Memory B cell (primary cell): Measurements from ENCODE around the gene RPL36A.

ENCODE experiments used
- ATAC-seq: fragments of 150-1000 bp; cut with Tn5 transposase; 2 replicates; pipeline ENCODE4 v1.10.0; 2021; ENCODE audit warnings: low read depth, mild to moderate bottlenecking, moderate library complexity
- DNase-seq, 2 donors: peaks; one replicate each; pipeline ENCODE4 v3.0.0; 2022; ENCODE audit warnings: low spot score in 2 of 2
- H3K27ac Mint-ChIP-seq: one replicate; pipeline ENCODE4 v1.8.0; 2022; ENCODE audit warnings: mild to moderate bottlenecking, moderate library complexity, mixed read lengths
- H3K27me3 Mint-ChIP-seq: one replicate; pipeline ENCODE4 v1.8.0; 2022; ENCODE audit warnings: mixed read lengths
- H3K36me3 Mint-ChIP-seq: one replicate; pipeline ENCODE4 v1.8.0; 2022; ENCODE audit warnings: mild to moderate bottlenecking, mixed read lengths
- H3K4me1 Mint-ChIP-seq: one replicate; pipeline ENCODE4 v1.8.0; 2022; ENCODE audit warnings: mixed read lengths
- H3K4me3 Mint-ChIP-seq: one replicate; pipeline ENCODE4 v1.8.0; 2022; ENCODE audit warnings: mild to moderate bottlenecking, moderate library complexity, mixed read lengths
- H3K9me3 Mint-ChIP-seq: one replicate; pipeline ENCODE4 v1.8.0; 2022; ENCODE audit warnings: mixed read lengths

RPL36A gene

GRCh38 chrX:101430457-101431078 lies 39.8 kb downstream of the RPL36A start:
- H3K36me3 Mint-ChIP-seq, result peaks cover 11% of the 10 kb centered on the region

GRCh38 chrX:101442085-101442484 lies 51.3 kb downstream of the RPL36A start:
- no peak for ATAC-seq
- no peaks in the 10 kb centered on the region for H3K9me3 Mint-ChIP-seq
- no peak overlapping the region for H3K27ac Mint-ChIP-seq
- H3K4me3 Mint-ChIP-seq, result no peak overlapping the region
- H3K27me3 Mint-ChIP-seq, result no peaks in the 10 kb centered on the region
- H3K36me3 Mint-ChIP-seq, result peaks cover 22% of the 10 kb centered on the region
- no peak for DNase-seq
- no peaks in the 10 kb centered on the region for H3K4me1 Mint-ChIP-seq

More at GRCh38 chrX:101430457-101431078, 39.8 kb downstream of the RPL36A start:
- no peak overlapping the region for H3K27ac Mint-ChIP-seq
- no peaks in the 10 kb centered on the region for H3K9me3 Mint-ChIP-seq
- DNase-seq, result no peak
- no peak for ATAC-seq
- no peak overlapping the region for H3K4me3 Mint-ChIP-seq
- no peaks in the 10 kb centered on the region for H3K27me3 Mint-ChIP-seq
- peaks cover 4% of the 10 kb centered on the region for H3K4me1 Mint-ChIP-seq
